Stimulated activated CD8-positive, alpha-beta memory T cell treated with anti-CD3 and anti-CD28 coated beads, Interleukin-12 subunit alpha, Interleukin-12 subunit beta, amount 100 ng/mL, for 24 hours (primary cell): ENCODE results near the gene NBPF9.
"Not testable (repeated sequence)": the region's sequence is repeated elsewhere in the genome, so short reads cannot be mapped to it uniquely, and the experiment has no call there.

Source experiments
- DNase-seq: peaks from one replicate; pipeline ENCODE4 v3.0.0-alpha.2; 2020; ENCODE audit errors: extremely low read depth

The NBPF9 gene

DNA sequence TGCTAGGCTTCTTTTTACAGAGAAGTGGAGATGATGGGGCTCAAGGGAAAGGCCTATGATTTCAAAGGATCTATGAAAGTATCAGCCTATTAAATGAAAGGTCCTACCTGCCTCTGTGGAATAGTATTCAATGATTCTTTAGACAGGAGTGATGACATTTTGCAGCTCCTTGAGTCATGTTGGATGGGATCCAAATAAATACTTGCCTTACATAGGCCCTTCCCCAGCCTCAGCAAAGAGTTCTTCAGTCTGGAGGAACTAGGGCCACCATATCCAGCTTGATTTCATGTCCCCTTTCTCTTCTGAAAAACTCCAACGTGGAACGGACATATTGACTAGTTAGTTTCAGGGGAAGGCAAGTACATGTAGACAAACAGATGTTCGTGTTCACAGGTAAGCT is 87.8 kb downstream of the NBPF9 start:
- not testable (repeated sequence) for DNase-seq

DNA sequence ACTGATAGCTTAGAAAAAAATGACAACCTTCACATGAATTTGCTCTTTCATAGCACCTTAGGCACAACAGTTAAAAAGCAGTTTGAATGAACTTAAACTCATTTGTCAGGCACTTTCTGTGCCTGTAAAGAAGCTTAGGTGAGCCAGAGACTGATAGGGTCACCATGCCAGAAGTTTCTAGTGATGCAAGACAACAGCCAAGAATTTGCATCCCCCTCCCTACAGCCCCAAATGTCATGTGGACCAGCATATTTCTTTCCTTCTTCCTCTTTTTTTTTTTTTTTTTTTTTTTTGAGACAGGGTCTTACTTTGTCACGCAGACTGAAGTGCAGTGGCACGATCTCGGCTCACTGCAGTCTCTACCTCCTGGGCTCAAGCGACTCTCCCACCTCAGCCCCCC is 89.8 kb downstream of the NBPF9 start:
- DNase-seq = not testable (repeated sequence)

DNA sequence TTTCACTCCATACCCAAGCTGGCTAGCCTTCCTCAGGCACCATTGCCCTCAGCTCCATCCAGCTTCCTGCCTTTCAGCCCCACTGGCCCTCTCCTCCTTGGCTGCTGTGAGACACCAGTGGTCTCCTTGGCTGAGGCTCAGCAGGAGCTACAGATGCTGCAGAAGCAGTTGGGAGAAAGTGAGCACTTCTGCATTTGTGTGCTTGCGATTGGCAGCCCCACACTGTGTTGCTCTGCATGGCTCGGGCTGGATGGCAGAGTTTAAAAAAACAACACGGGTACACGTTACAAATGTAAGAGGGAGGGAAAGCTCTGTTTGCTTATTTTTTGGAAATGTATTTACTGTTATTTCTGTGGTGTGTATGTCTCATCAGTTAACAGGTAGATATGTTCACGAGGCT is 90.8 kb downstream of the NBPF9 start:
- DNase-seq = not testable (repeated sequence)

DNA sequence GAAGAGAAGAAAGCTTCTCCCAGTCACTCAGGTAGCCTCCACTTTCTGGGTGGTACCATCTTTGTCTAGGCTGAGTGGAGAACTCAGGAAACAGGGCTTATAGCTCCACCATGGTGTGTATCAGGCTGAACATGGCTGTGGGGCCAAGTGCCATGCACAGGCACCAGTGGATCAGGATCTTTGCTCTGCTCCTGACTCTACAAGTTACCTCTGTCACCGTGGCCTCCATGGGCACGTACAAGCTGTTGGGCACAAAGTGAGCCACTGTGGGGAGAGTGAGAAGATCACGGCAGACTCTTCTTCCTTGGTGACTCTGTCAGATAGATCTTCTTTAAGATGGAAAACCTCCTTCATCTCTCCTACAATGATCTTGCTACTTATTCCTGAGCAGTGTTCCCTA is 93.6 kb downstream of the NBPF9 start:
- DNase-seq = not testable (repeated sequence)

DNA sequence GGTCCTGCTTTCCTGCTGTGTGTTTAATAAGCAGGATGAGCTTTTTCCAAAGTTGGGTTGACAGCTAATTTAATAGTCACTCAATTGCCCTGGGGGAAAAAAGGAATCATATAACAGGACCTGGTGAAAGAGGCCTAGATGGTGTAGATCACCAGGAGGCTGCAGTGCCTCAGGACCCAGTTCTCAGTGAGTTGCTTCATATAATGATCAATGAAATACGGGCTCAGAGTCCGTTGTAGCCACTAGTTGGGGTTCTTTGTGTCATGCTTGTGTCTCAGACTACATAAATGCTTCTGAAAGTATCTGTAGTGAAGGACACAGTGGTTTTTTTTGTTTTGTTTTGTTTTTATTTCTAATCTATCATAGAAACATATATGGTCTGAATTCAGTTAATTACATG is 94.6 kb downstream of the NBPF9 start:
- not testable (repeated sequence) for DNase-seq

DNA sequence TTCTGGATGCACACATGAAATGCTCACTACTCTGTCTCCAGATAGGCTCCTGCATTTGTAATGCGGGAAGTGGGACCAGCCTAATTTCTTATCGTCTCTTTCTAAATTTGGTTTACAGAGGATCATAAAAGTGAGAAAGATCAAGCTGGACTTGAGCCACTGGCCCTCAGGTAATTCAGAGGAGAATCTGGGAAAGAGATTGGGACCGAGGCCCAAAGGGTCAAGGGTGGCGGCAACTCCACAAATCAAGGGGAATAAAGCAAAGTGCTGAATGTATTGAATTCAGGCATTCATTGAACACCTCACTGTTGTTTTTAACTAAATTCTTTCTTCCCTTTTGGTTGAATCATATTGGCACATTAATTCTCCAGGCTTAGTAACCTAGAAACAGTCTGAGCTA is 95.0 kb downstream of the NBPF9 start:
- not testable (repeated sequence) for DNase-seq
